Stomach smooth muscle (tissue), 2 donors: ENCODE results near the gene FAM200B.
A peak's percentile ranks its signal among the peaks of the same experiment; 100 is the strongest.

Source experiments
- H3K27ac ChIP-seq: one replicate; pipeline ENCODE4 v1.7.0; 2013; ENCODE audit warnings: mild to moderate bottlenecking, low read length, inconsistent platforms
- H3K27me3 ChIP-seq, 2 donors: one replicate each; pipeline ENCODE4 v1.7.0; 2013; ENCODE audit warnings: low read length in 2 of 2; ENCODE audit not compliant: insufficient read depth in 2 of 2, control insufficient read depth in 1 of 2
- H3K36me3 ChIP-seq, 2 donors: one replicate each; pipeline ENCODE4 v1.7.0; 2013; ENCODE audit warnings: low read length in 2 of 2; ENCODE audit not compliant: control insufficient read depth in 2 of 2, insufficient read depth in 2 of 2
- H3K4me1 ChIP-seq: one replicate; pipeline ENCODE4 v1.7.0; 2013; ENCODE audit warnings: low read length; ENCODE audit not compliant: control insufficient read depth, insufficient read depth
- H3K4me3 ChIP-seq, 2 donors: one replicate each; pipeline ENCODE4 v1.7.0; 2013; ENCODE audit warnings: low read length in 2 of 2
- H3K9ac ChIP-seq, 2 donors: one replicate each; pipeline ENCODE4 v1.7.0; 2013; ENCODE audit warnings: low read length in 2 of 2, mild to moderate bottlenecking in 1 of 2
- H3K9me3 ChIP-seq, 2 donors: one replicate each; pipeline ENCODE4 v1.7.0; 2013; ENCODE audit warnings: low read length in 2 of 2; ENCODE audit not compliant: control insufficient read depth in 2 of 2
- donor health status: healthy.
- donor health status: Pancreatic carcinoma.

FAM200B gene

DNA sequence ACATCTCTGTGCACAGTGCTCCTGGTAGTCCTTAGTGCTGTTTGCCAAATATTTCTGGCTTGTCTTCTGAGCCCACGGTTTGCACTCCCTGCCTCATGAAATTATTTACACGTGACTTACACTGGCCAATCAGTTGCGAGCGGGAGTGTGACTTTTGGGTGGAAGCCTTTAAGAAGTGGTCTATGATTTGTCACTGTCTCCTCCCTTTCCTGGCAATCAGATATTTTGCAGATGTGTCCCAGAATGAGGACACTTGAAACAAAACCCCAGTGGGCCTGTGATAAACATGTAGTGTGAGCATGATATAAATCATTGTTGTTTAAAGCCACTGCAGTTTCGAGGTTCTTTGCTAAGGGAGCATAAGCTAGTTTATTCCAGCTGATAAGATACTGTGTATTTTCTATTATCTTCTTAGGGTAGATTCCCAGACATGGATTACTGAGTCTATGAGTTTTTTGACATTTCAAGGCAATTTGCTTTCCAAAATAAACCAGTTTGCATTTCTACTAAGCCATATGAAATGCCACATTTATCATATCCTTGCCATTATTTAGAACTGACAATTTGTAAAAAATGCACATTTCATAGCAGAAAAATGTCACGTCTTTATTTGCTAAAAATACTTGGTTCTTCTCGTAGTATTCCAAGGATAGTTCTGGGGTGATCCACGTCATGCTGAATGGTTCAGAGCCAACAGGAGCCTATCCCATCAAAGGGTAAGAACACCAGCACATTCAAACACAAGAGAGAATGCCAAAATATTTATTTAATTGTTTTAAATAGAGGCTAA lies 33.2 kb downstream of the FAM200B start:
- Histone ChIP-seq H3K36me3 (no peaks in the 10 kb centered on the region), H3K27me3 (no peaks in the 10 kb centered on the region), H3K4me3 (no peak overlapping the region), H3K27ac (no peak overlapping the region), H3K4me1 (peaks cover 29% of the 10 kb centered on the region), H3K9ac (no peak overlapping the region), H3K9me3 (no peaks in the 10 kb centered on the region)

DNA sequence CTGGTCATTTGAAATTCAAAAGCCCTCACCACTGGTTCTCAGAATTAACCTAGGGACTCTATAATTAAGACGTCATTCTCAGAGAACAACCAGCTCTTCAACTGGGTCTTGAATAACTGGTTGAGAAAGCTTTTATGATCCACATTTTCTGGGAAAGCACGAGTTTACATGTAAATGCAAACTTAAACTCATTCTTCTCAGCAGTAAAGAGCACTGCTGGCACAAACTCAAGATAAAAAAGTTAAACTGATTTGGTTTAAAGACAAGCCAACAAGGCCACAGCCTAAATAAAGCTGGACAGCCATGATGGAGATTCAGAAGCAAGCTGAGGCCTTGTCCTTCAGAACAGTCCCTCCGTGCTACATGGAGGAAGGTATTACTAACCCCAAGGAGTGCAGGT lies 34.5 kb downstream of the FAM200B start:
- Histone ChIP-seq H3K36me3 (no peaks in the 10 kb centered on the region), H3K27ac (no peak overlapping the region), H3K4me1 (peaks cover 29% of the 10 kb centered on the region), H3K27me3 (no peaks in the 10 kb centered on the region), H3K9ac (no peak overlapping the region), H3K4me3 (no peak overlapping the region), H3K9me3 (no peaks in the 10 kb centered on the region)

- Histone ChIP-seq H3K4me3 (no peak overlapping the region), H3K27ac (no peak overlapping the region), H3K9me3 (no peaks in the 10 kb centered on the region), H3K4me1 (peaks cover 29% of the 10 kb centered on the region), H3K36me3 (no peaks in the 10 kb centered on the region), H3K9ac (no peak overlapping the region), H3K27me3 (no peaks in the 10 kb centered on the region)
Observed at GRCh38 chr4:15717086-15717485, 35.5 kb downstream of the FAM200B start.

DNA sequence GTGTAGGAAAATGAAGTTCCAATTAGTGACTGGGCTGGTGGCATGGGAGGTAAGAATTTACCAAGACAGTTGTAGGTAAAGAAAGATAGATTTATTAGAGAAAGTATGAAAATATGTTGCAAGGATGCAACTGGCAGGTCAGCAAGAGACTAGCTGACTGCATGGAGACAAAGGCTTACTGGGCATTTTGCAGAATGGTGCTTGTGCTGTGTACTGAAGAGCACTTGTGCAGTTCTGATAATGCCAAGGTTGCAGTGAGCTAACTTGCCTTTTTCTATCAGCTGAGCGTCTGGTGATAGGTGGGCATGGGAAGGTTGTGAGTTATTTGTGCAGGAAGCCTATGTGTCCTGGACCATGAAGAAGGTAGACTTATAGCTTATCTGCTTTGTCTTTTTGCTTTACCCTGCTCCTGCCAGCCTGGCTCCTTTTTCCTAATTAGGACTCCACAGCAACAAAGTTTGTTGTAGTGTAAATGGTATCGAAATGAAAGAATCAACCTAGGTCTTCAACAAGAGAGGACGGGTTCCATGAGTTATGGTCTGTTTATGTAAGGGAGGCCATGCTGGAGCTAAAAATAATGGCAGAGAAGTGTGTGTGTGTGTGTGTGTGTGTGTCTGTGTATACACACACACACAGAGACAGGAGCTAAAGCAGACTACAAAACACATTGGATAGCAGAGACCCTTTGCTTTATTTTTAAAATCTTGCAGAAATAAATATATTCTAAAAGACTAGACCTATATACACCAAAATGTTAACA lies 36.2 kb downstream of the FAM200B start:
- H3K27ac ChIP-seq: no peak overlapping the region
- peaks cover 29% of the 10 kb centered on the region for H3K4me1 ChIP-seq
- H3K36me3 ChIP-seq: no peaks in the 10 kb centered on the region
- no peak overlapping the region for H3K9ac ChIP-seq
- no peaks in the 10 kb centered on the region for H3K9me3 ChIP-seq
- peak overlapping the region in 1 of 2 donors; percentile 46 for H3K4me3 ChIP-seq
- no peaks in the 10 kb centered on the region for H3K27me3 ChIP-seq

DNA sequence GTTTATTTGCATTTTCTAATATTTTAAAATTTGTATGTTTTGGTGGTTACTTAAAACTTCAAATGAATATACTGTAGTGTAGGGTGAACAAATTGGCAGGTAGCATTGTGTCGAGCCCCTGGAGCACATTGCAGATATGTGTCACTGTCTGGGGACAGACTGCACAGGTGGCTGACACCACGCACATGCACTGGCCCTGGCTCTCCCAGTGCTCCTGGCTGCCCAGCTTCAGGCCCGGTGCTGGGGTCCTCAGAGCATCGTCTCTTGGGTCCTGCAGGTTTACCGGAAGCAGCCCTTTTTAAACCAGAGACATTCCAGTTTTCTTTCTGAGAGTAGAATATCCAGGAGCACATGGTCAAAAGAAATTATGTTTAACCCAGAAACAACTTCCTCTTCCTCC lies 36.8 kb downstream of the FAM200B start:
- Histone ChIP-seq H3K27ac (no peak overlapping the region), H3K9me3 (no peaks in the 10 kb centered on the region), H3K27me3 (no peaks in the 10 kb centered on the region), H3K9ac (peak overlapping the region in 1 of 2 donors; percentile 21), H3K36me3 (no peaks in the 10 kb centered on the region), H3K4me1 (peaks cover 29% of the 10 kb centered on the region), H3K4me3 (no peak overlapping the region)

DNA sequence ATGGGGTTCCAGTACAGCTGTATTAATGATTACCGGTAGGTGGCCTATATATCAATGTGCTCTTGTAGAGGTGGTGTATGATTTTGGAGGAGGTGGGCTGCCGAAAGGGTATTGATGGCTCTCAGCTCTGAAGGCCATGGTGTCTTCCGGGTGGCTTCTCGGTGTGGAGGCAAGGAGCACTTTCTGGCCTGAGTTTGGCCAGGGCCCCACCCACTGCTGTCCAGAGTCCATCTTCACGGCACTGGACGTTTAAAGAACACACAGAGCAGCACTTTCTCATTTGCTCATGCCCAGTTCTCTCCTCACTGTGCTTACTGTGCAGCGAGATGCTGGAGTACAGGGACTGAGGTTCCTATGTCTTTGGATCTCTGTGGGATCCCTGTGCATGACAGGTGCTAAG lies 37.3 kb downstream of the FAM200B start:
- H3K27ac ChIP-seq: no peak overlapping the region
- no peak overlapping the region for H3K9ac ChIP-seq
- no peaks in the 10 kb centered on the region for H3K36me3 ChIP-seq
- no peaks in the 10 kb centered on the region for H3K9me3 ChIP-seq
- peak overlapping the region in 1 of 2 donors; percentile 4 for H3K4me3 ChIP-seq
- no peaks in the 10 kb centered on the region for H3K27me3 ChIP-seq
- peaks cover 29% of the 10 kb centered on the region for H3K4me1 ChIP-seq

GRCh38 chr4:15719506-15719905 lies 37.9 kb downstream of the FAM200B start:
- Histone ChIP-seq H3K36me3 (no peaks in the 10 kb centered on the region), H3K27me3 (no peaks in the 10 kb centered on the region), H3K9me3 (no peaks in the 10 kb centered on the region), H3K4me3 (no peak overlapping the region), H3K27ac (no peak overlapping the region), H3K4me1 (peaks cover 24% of the 10 kb centered on the region), H3K9ac (no peak overlapping the region)

GRCh38 chr4:15720851-15721250 lies 39.2 kb downstream of the FAM200B start:
- Histone ChIP-seq H3K9me3 (no peaks in the 10 kb centered on the region), H3K9ac (no peak overlapping the region), H3K27me3 (no peaks in the 10 kb centered on the region), H3K36me3 (no peaks in the 10 kb centered on the region), H3K4me3 (no peak overlapping the region), H3K27ac (no peak overlapping the region), H3K4me1 (peaks cover 22% of the 10 kb centered on the region)

GRCh38 chr4:15725608-15726007 lies 44.0 kb downstream of the FAM200B start:
- Histone ChIP-seq H3K27me3 (no peaks in the 10 kb centered on the region), H3K9ac (no peak overlapping the region), H3K9me3 (no peaks in the 10 kb centered on the region), H3K27ac (no peak overlapping the region), H3K4me1 (no peaks in the 10 kb centered on the region), H3K36me3 (no peaks in the 10 kb centered on the region), H3K4me3 (no peak overlapping the region)

GRCh38 chr4:15729910-15730533 lies 48.4 kb downstream of the FAM200B start:
- Histone ChIP-seq H3K27ac (no peak overlapping the region), H3K9ac (no peak overlapping the region), H3K4me3 (no peak overlapping the region), H3K27me3 (no peaks in the 10 kb centered on the region), H3K9me3 (no peaks in the 10 kb centered on the region), H3K36me3 (no peaks in the 10 kb centered on the region), H3K4me1 (no peaks in the 10 kb centered on the region)
